Mononuclear cell (primary cell): ENCODE results near the gene CFAP299. TPM values are rescaled to one million over a fixed set of nuclear protein-coding genes. Genes with fewer than 3 reads are reported as not detected.

Experiments used
- H3K27me3 ChIP-seq: 2 replicates; pipeline ENCODE4 v1.6.0; 2011; ENCODE audit warnings: low read length, control low read depth; ENCODE audit not compliant: insufficient read depth
- H3K4me1 ChIP-seq: 2 replicates; pipeline ENCODE4 v1.5.1; 2011; ENCODE audit warnings: mild to moderate bottlenecking, low read length, control low read depth; ENCODE audit not compliant: insufficient read depth
- H3K4me3 ChIP-seq: 2 replicates; pipeline ENCODE4 v1.5.1; 2011; ENCODE audit warnings: mild to moderate bottlenecking, low read length, moderate library complexity
- H3K9me3 ChIP-seq: 2 replicates; pipeline ENCODE4 v1.5.1; 2011; ENCODE audit warnings: low read depth, mild to moderate bottlenecking, control low read depth, low read length
- total RNA-seq: library from RNA; depleted of rRNA; stranded (reverse); fragments of >200 nt; gene quantifications from one replicate; pipeline ENCODE4 v1.2.3, GENCODE V29; 2012

CFAP299 gene
- total RNA-seq, 1 donor, result 0.10 TPM

- no peak overlapping the region for H3K4me3 ChIP-seq
- no peaks in the 10 kb centered on the region for H3K27me3 ChIP-seq
- H3K4me1 ChIP-seq, result no peaks in the 10 kb centered on the region
- H3K9me3 ChIP-seq, result no peaks in the 10 kb centered on the region
These were observed 57.9 kb downstream of the CFAP299 start for GRCh38 chr4:80393246-80393969.

- no peak overlapping the region for H3K4me3 ChIP-seq
- H3K9me3 ChIP-seq, result no peaks in the 10 kb centered on the region
- no peaks in the 10 kb centered on the region for H3K27me3 ChIP-seq
- no peaks in the 10 kb centered on the region for H3K4me1 ChIP-seq
These were observed 58.4 kb downstream of the CFAP299 start for GRCh38 chr4:80393970-80394250.

- no peaks in the 10 kb centered on the region for H3K4me1 ChIP-seq
- H3K4me3 ChIP-seq, result no peak overlapping the region
- H3K27me3 ChIP-seq, result no peaks in the 10 kb centered on the region
- H3K9me3 ChIP-seq, result no peaks in the 10 kb centered on the region
These were observed 71.7 kb downstream of the CFAP299 start for GRCh38 chr4:80407246-80407645.

- Histone ChIP-seq H3K9me3 (no peaks in the 10 kb centered on the region), H3K4me3 (no peak overlapping the region), H3K4me1 (no peaks in the 10 kb centered on the region), H3K27me3 (no peaks in the 10 kb centered on the region)
These were observed 74.3 kb downstream of the CFAP299 start for GRCh38 chr4:80409809-80410208.

- H3K4me1 ChIP-seq, result no peaks in the 10 kb centered on the region
- no peaks in the 10 kb centered on the region for H3K27me3 ChIP-seq
These were observed 76.8 kb downstream of the CFAP299 start for GRCh38 chr4:80412322-80412721.

GRCh38 chr4:80413086-80413485 lies 77.6 kb downstream of the CFAP299 start:
- no peaks in the 10 kb centered on the region for H3K9me3 ChIP-seq
- no peaks in the 10 kb centered on the region for H3K4me1 ChIP-seq
- no peaks in the 10 kb centered on the region for H3K27me3 ChIP-seq
- no peak overlapping the region for H3K4me3 ChIP-seq

More at GRCh38 chr4:80412322-80412721, 76.8 kb downstream of the CFAP299 start:
- Histone ChIP-seq H3K4me3 (no peak overlapping the region), H3K9me3 (no peaks in the 10 kb centered on the region)

- no peak overlapping the region for H3K4me3 ChIP-seq
- no peaks in the 10 kb centered on the region for H3K4me1 ChIP-seq
- H3K27me3 ChIP-seq, result no peaks in the 10 kb centered on the region
- no peaks in the 10 kb centered on the region for H3K9me3 ChIP-seq
These were observed 81.5 kb downstream of the CFAP299 start for GRCh38 chr4:80417019-80417418.

GRCh38 chr4:80419946-80420345 lies 84.4 kb downstream of the CFAP299 start:
- Histone ChIP-seq H3K4me1 (no peaks in the 10 kb centered on the region), H3K27me3 (no peaks in the 10 kb centered on the region), H3K9me3 (no peaks in the 10 kb centered on the region), H3K4me3 (no peak overlapping the region)

GRCh38 chr4:80420638-80421037 lies 85.1 kb downstream of the CFAP299 start:
- no peaks in the 10 kb centered on the region for H3K27me3 ChIP-seq
- no peaks in the 10 kb centered on the region for H3K4me1 ChIP-seq
- no peak overlapping the region for H3K4me3 ChIP-seq
- H3K9me3 ChIP-seq, result no peaks in the 10 kb centered on the region

- no peaks in the 10 kb centered on the region for H3K4me1 ChIP-seq
- H3K27me3 ChIP-seq, result no peaks in the 10 kb centered on the region
- no peaks in the 10 kb centered on the region for H3K9me3 ChIP-seq
- H3K4me3 ChIP-seq, result no peak overlapping the region
These were observed 87.3 kb downstream of the CFAP299 start for GRCh38 chr4:80422727-80423404.

GRCh38 chr4:80423553-80424224 lies 88.2 kb downstream of the CFAP299 start:
- Histone ChIP-seq H3K27me3 (no peaks in the 10 kb centered on the region), H3K4me1 (no peaks in the 10 kb centered on the region), H3K4me3 (no peak overlapping the region), H3K9me3 (no peaks in the 10 kb centered on the region)

GRCh38 chr4:80424225-80424581 lies 88.7 kb downstream of the CFAP299 start:
- Histone ChIP-seq H3K27me3 (no peaks in the 10 kb centered on the region), H3K9me3 (no peaks in the 10 kb centered on the region), H3K4me1 (no peaks in the 10 kb centered on the region)

GRCh38 chr4:80425124-80426100 lies 89.9 kb downstream of the CFAP299 start:
- H3K27me3 ChIP-seq, result no peaks in the 10 kb centered on the region
- no peak overlapping the region for H3K4me3 ChIP-seq
- H3K4me1 ChIP-seq, result no peaks in the 10 kb centered on the region
- H3K9me3 ChIP-seq, result no peaks in the 10 kb centered on the region

More at GRCh38 chr4:80424225-80424581, 88.7 kb downstream of the CFAP299 start:
- no peak overlapping the region for H3K4me3 ChIP-seq

GRCh38 chr4:80431203-80431965 lies 95.9 kb downstream of the CFAP299 start:
- Histone ChIP-seq H3K4me3 (no peak overlapping the region), H3K9me3 (no peaks in the 10 kb centered on the region), H3K4me1 (no peaks in the 10 kb centered on the region), H3K27me3 (no peaks in the 10 kb centered on the region)
